Neural cell (in vitro differentiated cells): ENCODE measurements around the gene CBX2. TPM values are rescaled to one million over a fixed set of nuclear protein-coding genes. Genes with fewer than 3 reads are reported as not detected.

Experiments used
- H2AFZ ChIP-seq: fragments of 200-600, 300-800 bp; sonication (generic), shearing (Covaris generic); 2 replicates; pipeline ENCODE4 v1.6.0; 2014; ENCODE audit warnings: low read depth, mild to moderate bottlenecking, antibody characterized with exemption, low read length, moderate library complexity
- H3F3A ChIP-seq: fragments of 200-600 bp; shearing (Covaris generic); 2 replicates; pipeline ENCODE4 v1.6.1; 2016; ENCODE audit warnings: mild to moderate bottlenecking, moderate library complexity, mixed read lengths, antibody characterized with exemption, low read length; ENCODE audit not compliant: insufficient read depth, poor library complexity, severe bottlenecking
- H3K27ac ChIP-seq: fragments of 200-600, 300-800 bp; sonication (generic), shearing (Covaris generic); 2 replicates; pipeline ENCODE4 v1.5.1; 2014; ENCODE audit warnings: mild to moderate bottlenecking, low read length, moderate library complexity
- H3K27me3 ChIP-seq: fragments of 300-800, 200-600 bp; sonication (generic), shearing (Covaris generic); 2 replicates; pipeline ENCODE4 v1.6.0; 2014; ENCODE audit warnings: mild to moderate bottlenecking, low read depth, low read length, moderate library complexity; ENCODE audit not compliant: insufficient read depth
- H3K36me3 ChIP-seq: fragments of 300-800, 200-600 bp; sonication (generic), shearing (Covaris generic); 2 replicates; pipeline ENCODE4 v1.5.1; 2014; ENCODE audit warnings: mild to moderate bottlenecking, antibody characterized with exemption, low read length, moderate library complexity; ENCODE audit not compliant: insufficient read depth
- H3K4me2 ChIP-seq: fragments of 300-800, 200-600 bp; sonication (generic), shearing (Covaris generic); 2 replicates; pipeline ENCODE4 v1.6.0; 2014; ENCODE audit warnings: mild to moderate bottlenecking, low read length
- H3K4me3 ChIP-seq: fragments of 300-800, 200-600 bp; sonication (generic), shearing (Covaris generic); 2 replicates; pipeline ENCODE4 v1.5.1; 2014; ENCODE audit warnings: mild to moderate bottlenecking, low read length, moderate library complexity
- H3K79me2 ChIP-seq: fragments of 200-600 bp; shearing (Covaris generic); replicated peaks from 2 replicates; pipeline ENCODE4 v1.6.0; 2014; ENCODE audit warnings: mild to moderate bottlenecking, low read length, moderate library complexity; ENCODE audit not compliant: insufficient read depth
- H3K9ac ChIP-seq: fragments of 300-800, 200-600 bp; sonication (generic), shearing (Covaris generic); 2 replicates; pipeline ENCODE4 v1.6.1; 2016; ENCODE audit warnings: mild to moderate bottlenecking, low read length, mixed read lengths
- H3K9me2 ChIP-seq: fragments of 200-600 bp; shearing (Covaris generic); 2 replicates; pipeline ENCODE4 v1.6.1; 2016; ENCODE audit warnings: mild to moderate bottlenecking, low read length, mixed read lengths; ENCODE audit not compliant: insufficient read depth
- H3K9me3 ChIP-seq: fragments of 200-600, 300-800 bp; sonication (generic), shearing (Covaris generic); 2 replicates; pipeline ENCODE4 v1.6.1; 2016; ENCODE audit warnings: mild to moderate bottlenecking, mixed run types, low read length, moderate library complexity, mixed read lengths
- H4K20me1 ChIP-seq: fragments of 200-600 bp; shearing (Covaris generic); 2 replicates; pipeline ENCODE4 v1.6.1; 2016; ENCODE audit warnings: mild to moderate bottlenecking, mixed run types; ENCODE audit not compliant: insufficient read depth
- EP300 ChIP-seq: fragments of 450-650 bp; conservative IDR thresholded peaks from 2 replicates; pipeline ENCODE4 v1.6.1; 2014; ENCODE audit warnings: antibody characterized with exemption, mild to moderate bottlenecking, moderate library complexity; ENCODE audit not compliant: poor library complexity, severe bottlenecking
- EZH2 ChIP-seq: fragments of 200-600, 300-800 bp; shearing (Covaris generic), sonication (generic); IDR thresholded peaks from 2 replicates; pipeline ENCODE4 v1.6.1; 2014; ENCODE audit warnings: antibody characterized with exemption, low read length, borderline replicate concordance, mild to moderate bottlenecking; ENCODE audit not compliant: insufficient read depth, poor library complexity, severe bottlenecking
- MXI1 ChIP-seq: fragments of 450-650 bp; conservative IDR thresholded peaks from 2 replicates; pipeline ENCODE4 v1.6.1; 2014; ENCODE audit warnings: antibody characterized with exemption, mild to moderate bottlenecking; ENCODE audit not compliant: poor library complexity, severe bottlenecking
- POLR2AphosphoS5 ChIP-seq: IDR thresholded peaks from 2 replicates; pipeline ENCODE4 v1.6.1; 2012
- TAF1 ChIP-seq: IDR thresholded peaks from 2 replicates; pipeline ENCODE4 v1.6.1; 2012; ENCODE audit warnings: low read depth
- polyA plus RNA-seq: library from polyadenylated mRNA; depleted of rRNA; stranded (reverse); fragments of >200 nt; gene quantifications from 2 replicates; pipeline ENCODE4 v1.2.3, GENCODE V29; 2014
- TF ChIP-seq, protein P1 (sequence below): fragments of 450-650 bp; IDR thresholded peaks from 2 replicates; pipeline ENCODE4 v1.5.1; 2014; ENCODE audit warnings: antibody characterized with exemption, mild to moderate bottlenecking, moderate library complexity; ENCODE audit not compliant: poor library complexity, severe bottlenecking

Gene CBX2
- polyA plus RNA-seq, 1 donor from 2014 or later: 16.9 TPM

- TF ChIP-seq, protein P1, sequence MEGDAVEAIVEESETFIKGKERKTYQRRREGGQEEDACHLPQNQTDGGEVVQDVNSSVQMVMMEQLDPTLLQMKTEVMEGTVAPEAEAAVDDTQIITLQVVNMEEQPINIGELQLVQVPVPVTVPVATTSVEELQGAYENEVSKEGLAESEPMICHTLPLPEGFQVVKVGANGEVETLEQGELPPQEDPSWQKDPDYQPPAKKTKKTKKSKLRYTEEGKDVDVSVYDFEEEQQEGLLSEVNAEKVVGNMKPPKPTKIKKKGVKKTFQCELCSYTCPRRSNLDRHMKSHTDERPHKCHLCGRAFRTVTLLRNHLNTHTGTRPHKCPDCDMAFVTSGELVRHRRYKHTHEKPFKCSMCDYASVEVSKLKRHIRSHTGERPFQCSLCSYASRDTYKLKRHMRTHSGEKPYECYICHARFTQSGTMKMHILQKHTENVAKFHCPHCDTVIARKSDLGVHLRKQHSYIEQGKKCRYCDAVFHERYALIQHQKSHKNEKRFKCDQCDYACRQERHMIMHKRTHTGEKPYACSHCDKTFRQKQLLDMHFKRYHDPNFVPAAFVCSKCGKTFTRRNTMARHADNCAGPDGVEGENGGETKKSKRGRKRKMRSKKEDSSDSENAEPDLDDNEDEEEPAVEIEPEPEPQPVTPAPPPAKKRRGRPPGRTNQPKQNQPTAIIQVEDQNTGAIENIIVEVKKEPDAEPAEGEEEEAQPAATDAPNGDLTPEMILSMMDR: no peak
- TF ChIP-seq POLR2AphosphoS5: peak; percentile 68
- Histone ChIP-seq H3K27ac (no peak overlapping the region), H3K27me3 (peaks cover 88% of the 10 kb centered on the region), H2AFZ (no peak overlapping the region), H3K4me2 (no peak overlapping the region), H3F3A (no peaks in the 10 kb centered on the region), H3K9ac (no peak overlapping the region), H3K79me2 (no peaks in the 10 kb centered on the region), H3K9me3 (no peaks in the 10 kb centered on the region), H3K9me2 (no peaks in the 10 kb centered on the region), H3K36me3 (no peaks in the 10 kb centered on the region), H4K20me1 (no peaks in the 10 kb centered on the region), H3K4me3 (no peak overlapping the region)
Observed at GRCh38 chr17:79804856-79805696, 27.1 kb downstream of the CBX2 start.

DNA sequence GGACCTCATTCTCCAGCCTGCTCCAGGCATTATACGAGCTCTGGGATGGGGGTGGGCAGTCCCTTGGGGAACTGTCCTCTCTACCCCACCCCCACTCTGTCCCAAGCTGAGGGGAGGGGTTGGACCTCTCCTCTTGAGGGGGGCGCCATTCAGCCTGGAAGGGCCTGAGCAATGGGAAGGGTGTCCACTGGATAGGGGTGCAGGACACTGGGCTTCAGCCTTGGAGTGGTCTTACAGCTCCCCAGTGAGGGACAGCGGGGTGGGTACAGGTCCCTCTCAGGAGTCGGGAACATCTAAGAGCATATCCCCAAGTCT, 28.5 kb downstream of the CBX2 start:
- no peak overlapping the region for H2AFZ ChIP-seq
- no peak for TF ChIP-seq EP300
- TF ChIP-seq MXI1: no peak
- no peak for TF ChIP-seq POLR2AphosphoS5
- H3F3A ChIP-seq: peaks cover 6% of the 10 kb centered on the region
- peaks cover 80% of the 10 kb centered on the region for H3K27me3 ChIP-seq
- no peak overlapping the region for H3K9ac ChIP-seq
- H3K4me2 ChIP-seq: no peak overlapping the region
- H3K79me2 ChIP-seq: no peaks in the 10 kb centered on the region
- no peaks in the 10 kb centered on the region for H4K20me1 ChIP-seq
- H3K36me3 ChIP-seq: no peaks in the 10 kb centered on the region
- no peak overlapping the region for H3K27ac ChIP-seq
- H3K9me3 ChIP-seq: no peaks in the 10 kb centered on the region
- H3K9me2 ChIP-seq: no peaks in the 10 kb centered on the region
- no peak overlapping the region for H3K4me3 ChIP-seq

DNA sequence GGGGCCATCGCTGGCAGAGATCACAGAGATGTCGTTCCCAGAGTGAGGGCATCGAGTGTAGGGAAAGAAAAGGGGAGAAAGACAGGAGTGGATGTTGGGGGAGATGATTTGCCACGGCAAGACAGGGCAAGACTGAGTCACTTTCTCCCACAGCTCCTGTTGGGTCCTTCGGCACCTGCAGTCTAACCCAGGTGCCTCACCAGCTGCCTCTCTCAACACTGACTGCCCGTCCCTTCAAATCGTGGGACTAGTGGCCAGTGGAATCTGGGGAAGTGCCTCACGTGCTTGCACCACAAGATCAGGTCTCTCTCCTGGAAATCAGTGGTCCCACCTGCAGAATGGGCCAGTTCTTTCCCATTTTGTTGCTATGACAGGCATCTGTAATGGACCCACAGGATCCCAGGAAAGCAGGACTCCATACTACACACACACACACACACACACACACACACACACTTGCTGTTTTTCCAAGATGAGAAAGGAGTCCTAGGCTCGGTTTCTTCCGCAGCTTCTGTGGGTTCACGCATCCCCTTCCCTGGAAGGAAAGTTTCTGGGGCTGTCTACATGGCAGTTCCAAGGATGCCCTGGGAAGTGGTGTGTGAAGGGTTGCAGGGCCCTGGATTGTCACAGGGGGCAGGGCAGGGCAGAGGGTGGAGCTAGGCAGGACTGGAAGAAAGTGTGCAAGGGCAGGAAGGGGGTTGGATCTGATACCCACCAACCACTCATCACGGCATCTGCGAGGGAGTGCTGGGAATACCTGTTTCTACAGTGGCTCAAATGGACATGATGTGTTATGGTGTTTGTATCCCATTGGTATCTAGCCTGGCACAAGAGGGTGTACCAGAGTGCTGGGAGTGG, 29.1 kb downstream of the CBX2 start:
- H3K27ac ChIP-seq: no peak overlapping the region
- H2AFZ ChIP-seq: no peak overlapping the region
- H3F3A ChIP-seq: peaks cover 8% of the 10 kb centered on the region
- no peak overlapping the region for H3K4me3 ChIP-seq
- H3K4me2 ChIP-seq: no peak overlapping the region
- no peaks in the 10 kb centered on the region for H4K20me1 ChIP-seq
- H3K9ac ChIP-seq: no peak overlapping the region
- no peak for TF ChIP-seq EZH2
- no peak for TF ChIP-seq MXI1
- TF ChIP-seq, protein P1: no peak
- TF ChIP-seq TAF1: no peak
- H3K79me2 ChIP-seq: no peaks in the 10 kb centered on the region
- H3K27me3 ChIP-seq: peaks cover 80% of the 10 kb centered on the region
- no peaks in the 10 kb centered on the region for H3K36me3 ChIP-seq
- H3K9me2 ChIP-seq: no peaks in the 10 kb centered on the region
- no peaks in the 10 kb centered on the region for H3K9me3 ChIP-seq
